ENCODE data around the gene PCED1A.

DNA sequence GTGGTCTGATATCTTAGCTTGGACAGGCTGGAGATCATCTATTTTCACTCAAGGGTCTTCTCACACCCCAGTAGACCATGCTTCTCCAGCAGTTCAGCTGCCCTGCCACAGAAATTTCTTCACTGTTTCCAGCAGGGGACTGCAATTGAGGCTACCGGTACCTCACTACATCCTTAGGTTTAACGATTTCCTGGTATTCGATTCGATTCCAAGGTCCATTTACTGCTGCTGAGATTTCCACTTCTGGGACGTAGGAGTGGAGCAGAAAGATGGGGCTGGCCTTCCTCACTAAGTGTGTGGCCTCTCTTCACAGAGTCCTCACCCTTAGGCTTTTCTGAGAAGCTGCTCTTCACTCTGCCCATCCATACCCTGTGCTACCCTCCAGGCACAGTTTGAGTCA lies 6.2 kb upstream of the PCED1A start:
- TF ChIP-seq, protein P1, sequence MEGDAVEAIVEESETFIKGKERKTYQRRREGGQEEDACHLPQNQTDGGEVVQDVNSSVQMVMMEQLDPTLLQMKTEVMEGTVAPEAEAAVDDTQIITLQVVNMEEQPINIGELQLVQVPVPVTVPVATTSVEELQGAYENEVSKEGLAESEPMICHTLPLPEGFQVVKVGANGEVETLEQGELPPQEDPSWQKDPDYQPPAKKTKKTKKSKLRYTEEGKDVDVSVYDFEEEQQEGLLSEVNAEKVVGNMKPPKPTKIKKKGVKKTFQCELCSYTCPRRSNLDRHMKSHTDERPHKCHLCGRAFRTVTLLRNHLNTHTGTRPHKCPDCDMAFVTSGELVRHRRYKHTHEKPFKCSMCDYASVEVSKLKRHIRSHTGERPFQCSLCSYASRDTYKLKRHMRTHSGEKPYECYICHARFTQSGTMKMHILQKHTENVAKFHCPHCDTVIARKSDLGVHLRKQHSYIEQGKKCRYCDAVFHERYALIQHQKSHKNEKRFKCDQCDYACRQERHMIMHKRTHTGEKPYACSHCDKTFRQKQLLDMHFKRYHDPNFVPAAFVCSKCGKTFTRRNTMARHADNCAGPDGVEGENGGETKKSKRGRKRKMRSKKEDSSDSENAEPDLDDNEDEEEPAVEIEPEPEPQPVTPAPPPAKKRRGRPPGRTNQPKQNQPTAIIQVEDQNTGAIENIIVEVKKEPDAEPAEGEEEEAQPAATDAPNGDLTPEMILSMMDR (conservative IDR thresholded peaks at IDR 0.05) = no peak
- no peak for TF ChIP-seq ZFX (IDR thresholded peaks at IDR 0.05)
